T-helper 1 cell treated with Interleukin-12 subunit alpha and Interleukin-12 subunit beta and Interleukin-4 antibody, amounts not matched to agents 30 ng/mL and 1 ng/mL, for 36 hours (primary cell): Measurements from ENCODE around the gene GADD45G. TPM values are rescaled to one million over a fixed set of nuclear protein-coding genes. Genes with fewer than 3 reads are reported as not detected.

Experiments
- intact Hi-C: fragments of 100-400 bp; cut with micrococcal nuclease; formaldehyde crosslinking; loops from one replicate; pipeline ENCODE4 v1.15.1; 2024
- total RNA-seq: library from RNA; stranded (reverse); gene quantifications from 2 replicates; pipeline ENCODE4 v1.2.3, GENCODE V29; 2022

GADD45G gene
- total RNA-seq, 1 donor from 2014 or later: 34.2 TPM

DNA sequence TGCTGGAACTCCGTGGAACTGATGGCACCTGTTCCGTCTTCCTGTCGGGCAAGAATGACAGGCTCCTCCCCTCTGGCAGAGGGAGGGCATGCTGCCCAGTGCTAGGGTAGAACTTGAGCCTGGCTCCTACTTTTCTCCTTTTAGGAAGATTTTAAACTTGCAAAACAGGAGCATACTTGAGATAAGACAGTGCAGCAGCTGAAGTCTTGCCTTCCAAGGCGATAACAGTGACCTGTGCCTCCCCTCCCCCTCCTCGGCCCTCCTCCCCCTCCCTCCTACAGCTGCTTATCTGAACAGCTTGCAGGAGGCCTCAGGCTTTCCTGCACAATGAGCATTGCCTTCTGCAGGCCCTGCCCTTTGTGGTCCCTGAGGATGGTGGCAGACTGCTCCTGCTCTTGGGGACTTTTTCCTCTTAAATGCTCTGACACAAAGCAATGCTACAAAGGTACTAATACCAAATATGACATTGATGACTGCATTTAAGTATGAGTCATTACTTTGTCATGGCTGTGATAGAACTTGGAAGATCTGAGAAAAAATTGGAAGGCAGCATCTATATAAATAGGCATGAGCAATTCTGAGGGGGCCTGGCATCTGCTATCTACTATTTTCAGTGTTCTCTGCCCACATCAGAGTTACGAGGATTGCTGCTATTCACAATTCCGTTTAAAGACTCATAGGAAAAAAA is 2.0 kb downstream of the GADD45G start:
- intact Hi-C loops: no loop called here

DNA sequence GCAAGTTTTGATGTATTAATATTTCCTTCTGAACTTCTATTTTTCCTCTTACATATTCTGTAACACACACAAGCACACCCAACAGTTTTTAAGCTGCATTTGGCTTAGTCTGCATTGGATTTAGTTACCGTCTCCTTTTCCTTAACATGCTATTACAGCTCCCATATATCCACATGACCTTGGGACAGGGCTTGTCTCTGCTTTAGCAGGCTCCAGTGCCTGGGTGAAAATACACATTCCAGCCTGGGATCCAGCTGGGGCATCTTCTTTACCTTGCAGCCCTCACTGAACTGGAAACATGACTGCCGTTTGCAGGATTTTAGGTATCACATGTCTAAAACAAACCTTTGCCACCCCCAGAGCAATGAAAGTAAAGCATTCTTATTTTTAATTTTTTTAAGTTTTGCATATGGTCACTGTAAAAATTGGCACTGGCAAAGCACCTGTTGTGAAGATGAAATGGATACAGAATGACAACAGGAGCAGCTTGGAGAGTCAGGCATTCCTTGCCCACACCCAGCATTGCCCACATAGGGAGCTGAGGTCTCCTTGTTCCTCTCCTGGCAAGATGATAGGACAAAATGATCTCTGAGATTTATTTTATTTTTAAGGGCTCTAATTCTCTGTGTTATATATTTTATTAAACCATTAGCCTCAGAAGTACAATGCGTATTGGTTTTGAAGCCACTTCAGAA is 4.0 kb downstream of the GADD45G start:
- intact Hi-C loops: no loop called here

DNA sequence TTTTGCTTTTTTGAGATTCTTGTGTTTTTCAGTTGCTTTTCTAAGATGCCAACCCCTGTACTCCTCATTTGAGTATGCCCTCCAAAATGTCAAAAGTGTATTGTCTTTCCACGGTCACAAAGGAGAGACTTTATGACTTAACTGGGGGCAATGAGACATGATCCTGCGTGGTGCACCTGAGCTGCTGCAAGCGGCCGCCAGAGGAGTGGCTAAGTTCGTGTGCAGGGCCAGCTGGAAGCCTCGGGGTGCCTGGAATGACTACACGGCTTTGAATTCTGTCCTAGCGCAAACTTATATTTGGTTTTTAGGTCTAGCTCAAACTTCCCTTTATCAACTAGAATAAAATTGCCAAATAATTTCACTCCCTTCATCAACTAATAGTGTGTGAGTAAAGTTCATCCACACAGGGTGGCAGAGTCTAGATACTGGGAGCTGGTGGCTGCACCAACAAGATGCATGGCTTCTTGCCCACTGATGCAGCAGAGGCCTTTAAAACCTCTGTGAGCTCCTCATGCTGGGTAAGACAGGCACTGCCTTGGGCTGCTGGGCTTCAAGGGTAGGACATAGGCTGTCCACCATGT is 4.7 kb downstream of the GADD45G start:
- intact Hi-C loops: no loop called here

DNA sequence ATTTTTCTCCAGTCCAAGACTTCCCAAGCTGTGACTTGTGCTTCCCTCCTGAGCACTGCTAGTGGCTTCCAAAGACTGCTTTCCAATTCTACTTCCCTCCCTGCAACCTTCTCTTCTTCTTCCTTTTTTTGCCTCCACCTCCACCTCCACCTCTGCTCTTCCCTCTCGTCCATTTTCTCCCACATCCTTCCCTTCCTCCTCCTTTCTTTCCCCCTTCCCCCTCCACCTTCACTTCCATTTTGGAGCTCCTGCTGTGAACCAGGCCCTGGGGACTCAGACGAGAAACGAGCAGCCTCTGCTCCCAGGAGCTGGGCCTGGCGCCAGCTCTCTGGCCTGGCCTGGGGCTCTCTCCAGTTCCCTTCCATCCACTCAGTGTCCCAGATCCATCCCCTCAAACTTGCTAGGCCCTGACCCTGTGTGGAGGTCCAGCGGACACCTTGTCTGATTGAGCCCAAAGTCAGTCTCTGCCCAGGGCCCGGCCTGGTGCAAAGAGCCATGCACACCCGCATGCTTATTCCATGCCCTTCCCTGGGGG is 5.6 kb downstream of the GADD45G start:
- intact Hi-C loops: no loop called here

- intact Hi-C loops: no loop called here
Observed at GRCh38 chr9:89611425-89611824, 6.6 kb downstream of the GADD45G start.

DNA sequence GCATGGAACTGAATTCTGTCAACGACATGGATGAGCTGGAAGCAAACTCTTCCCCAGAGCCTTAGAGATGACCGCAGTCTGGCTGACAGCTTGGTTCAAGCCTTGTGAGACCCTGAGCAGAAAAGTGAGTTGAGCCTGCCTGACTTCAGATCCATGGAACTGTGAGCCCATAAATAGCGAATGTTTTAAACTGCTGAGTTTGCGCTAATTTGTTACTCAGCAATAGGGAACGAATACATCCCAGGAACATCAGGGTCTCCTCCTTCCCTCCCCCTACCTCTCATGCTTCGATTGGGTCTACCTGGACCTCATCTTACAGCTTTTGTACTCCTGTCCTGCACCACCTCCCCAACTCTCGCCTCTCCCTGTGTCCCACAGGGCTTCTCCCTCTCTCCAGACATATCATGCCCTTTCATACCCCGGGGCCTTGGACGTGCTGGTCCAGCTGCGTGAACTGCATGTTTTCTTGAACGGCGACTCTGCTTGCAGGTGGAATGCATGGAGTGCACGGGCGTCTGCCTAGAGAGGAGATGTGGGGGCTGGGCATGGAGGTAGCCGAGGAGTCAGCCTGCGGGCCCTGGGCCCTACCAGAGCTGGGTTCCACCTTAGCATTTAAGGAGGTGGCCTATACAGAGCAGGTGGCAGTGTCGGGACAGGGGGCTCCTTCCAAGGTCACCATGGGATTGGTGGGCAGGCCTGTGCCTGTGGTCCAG is 7.9 kb downstream of the GADD45G start:
- intact Hi-C loops: no loop called here

- intact Hi-C loops: no loop called here
Observed at GRCh38 chr9:89613912-89614892, 9.4 kb downstream of the GADD45G start.

- intact Hi-C loops: no loop called here
Observed at GRCh38 chr9:89615661-89616060, 10.8 kb downstream of the GADD45G start.

DNA sequence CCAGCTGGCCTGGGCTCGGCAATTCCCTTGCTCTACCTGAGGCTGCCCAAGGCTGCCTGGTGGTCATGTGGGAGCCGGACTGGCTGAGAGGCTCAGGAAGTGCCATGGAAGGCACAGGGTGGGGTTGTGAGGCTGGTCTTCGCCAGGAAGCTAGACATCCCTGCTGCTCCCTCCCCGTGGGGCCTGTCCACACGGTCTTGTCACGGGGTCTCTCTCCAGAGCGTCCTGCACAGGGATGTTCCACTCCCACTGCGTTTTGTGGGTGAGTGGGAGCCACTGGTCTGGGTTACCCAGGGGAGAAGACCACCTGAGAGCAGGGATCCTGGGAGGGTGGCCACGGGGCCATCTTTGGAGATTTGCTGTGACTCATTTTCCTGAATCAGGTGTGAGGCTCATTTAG is 11.6 kb downstream of the GADD45G start:
- intact Hi-C loops: no loop called here

DNA sequence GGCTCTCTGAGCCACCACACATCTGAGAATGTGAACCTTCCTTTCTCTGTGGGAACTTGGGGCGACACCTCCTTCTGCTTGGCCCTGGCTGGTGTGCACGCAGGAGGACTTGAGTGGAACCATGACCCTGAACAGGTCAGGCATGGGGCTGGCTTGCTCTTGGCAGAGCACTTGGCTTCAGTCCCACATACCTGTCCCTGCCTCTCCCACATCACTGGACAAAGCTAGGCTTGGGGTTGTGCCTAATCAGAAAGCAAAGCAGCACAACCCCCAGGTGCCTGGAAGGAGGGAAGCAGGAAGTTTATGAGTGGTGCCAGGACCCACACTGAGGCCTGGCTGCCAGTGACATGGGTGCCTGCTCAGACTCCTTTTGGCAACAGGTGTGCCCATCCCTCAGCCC is 13.2 kb downstream of the GADD45G start:
- intact Hi-C loops: no loop called here

DNA sequence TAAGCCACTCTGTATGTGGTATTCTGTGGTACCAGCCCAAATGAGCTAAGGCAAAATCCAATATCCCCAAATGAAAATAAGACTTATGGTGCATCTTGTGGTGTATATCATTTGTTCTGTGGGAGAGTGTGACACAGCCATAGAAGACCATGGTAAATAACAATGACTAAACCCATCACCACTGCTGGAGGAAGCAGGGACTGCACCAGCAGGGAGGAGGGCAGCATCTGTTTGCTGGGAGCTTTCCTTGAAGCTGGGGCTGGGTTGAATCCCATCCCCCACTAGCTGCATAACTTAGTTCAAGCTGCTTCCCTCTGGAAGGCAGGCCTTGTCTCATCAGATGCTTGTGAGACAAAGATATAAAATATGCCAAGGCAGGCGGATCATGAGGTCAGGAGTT is 14.2 kb downstream of the GADD45G start:
- intact Hi-C loops: no loop called here

DNA sequence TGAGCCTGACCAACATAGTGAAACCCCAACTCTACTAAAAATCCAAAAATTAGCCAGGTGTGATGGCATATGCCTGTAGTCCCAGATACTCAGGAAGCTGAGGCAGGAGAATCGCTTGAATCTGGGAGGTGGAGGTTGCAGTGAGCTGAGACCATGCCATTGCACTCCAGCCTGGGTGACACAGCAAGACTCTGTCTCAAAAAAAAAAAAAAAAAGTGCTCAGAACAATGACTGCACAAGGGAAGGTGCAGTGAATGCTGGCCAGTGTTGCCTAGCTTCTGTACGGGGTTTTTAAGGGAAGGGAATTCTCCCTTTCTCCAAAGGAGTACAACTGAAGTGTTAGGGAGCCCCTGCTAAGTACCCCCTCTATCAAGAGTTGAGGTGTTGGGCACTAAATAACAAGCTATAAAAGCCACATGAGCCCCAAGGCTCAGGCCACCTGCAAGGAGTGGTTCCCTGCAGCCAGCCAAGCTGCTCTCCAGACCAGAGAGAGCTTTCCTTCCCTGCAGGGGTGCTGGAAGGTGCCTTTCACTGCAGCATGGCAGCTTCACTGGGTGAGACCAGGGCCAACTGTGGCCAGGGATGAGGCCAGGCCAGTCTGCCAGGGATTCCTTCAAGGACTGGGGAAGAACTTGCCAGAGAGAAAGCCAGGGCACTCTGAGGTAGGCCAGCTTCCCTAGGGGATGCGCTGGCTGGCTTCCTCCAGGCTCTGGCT is 14.8 kb downstream of the GADD45G start:
- intact Hi-C loops: no loop called here

DNA sequence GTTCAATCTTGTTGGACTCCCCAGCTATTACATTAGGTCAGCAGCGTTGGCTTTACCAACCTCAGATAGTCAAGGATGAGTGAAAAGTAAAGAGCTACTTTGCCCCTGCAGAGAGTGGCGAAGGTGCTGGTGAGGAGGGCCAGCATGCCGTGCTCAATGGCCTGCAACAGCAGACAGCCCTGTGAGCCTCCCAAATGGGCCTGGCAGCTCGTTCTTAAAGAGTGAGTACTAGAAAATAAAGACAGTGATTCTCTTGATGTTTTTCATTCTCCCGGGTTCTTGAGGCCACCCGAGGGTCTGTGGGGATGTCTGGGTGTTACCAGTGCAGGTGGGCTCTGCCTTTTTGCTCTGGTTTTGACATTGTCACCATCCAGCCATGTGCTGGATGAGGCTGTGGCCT is 16.2 kb downstream of the GADD45G start:
- intact Hi-C loops: no loop called here

GRCh38 chr9:89621676-89622075 is 16.9 kb downstream of the GADD45G start:
- intact Hi-C loops: no loop called here

GRCh38 chr9:89622933-89623861 is 18.4 kb downstream of the GADD45G start:
- intact Hi-C loops: no loop called here

GRCh38 chr9:89623925-89624420 is 19.2 kb downstream of the GADD45G start:
- intact Hi-C loops: no loop called here

- intact Hi-C loops: no loop called here
Observed at GRCh38 chr9:89625721-89626687, 21.2 kb downstream of the GADD45G start.
